IPS DF 19.7 (cell line): ENCODE results near the gene ZGPAT.
"Not testable (repeated sequence)": the region's sequence is repeated elsewhere in the genome, so short reads cannot be mapped to it uniquely, and the experiment has no call there.

ENCODE experiments used
- DNase-seq: peaks from one replicate; pipeline ENCODE4 v3.0.0-alpha.2; 2013; ENCODE audit warnings: low read depth, low spot score

ZGPAT gene

DNA sequence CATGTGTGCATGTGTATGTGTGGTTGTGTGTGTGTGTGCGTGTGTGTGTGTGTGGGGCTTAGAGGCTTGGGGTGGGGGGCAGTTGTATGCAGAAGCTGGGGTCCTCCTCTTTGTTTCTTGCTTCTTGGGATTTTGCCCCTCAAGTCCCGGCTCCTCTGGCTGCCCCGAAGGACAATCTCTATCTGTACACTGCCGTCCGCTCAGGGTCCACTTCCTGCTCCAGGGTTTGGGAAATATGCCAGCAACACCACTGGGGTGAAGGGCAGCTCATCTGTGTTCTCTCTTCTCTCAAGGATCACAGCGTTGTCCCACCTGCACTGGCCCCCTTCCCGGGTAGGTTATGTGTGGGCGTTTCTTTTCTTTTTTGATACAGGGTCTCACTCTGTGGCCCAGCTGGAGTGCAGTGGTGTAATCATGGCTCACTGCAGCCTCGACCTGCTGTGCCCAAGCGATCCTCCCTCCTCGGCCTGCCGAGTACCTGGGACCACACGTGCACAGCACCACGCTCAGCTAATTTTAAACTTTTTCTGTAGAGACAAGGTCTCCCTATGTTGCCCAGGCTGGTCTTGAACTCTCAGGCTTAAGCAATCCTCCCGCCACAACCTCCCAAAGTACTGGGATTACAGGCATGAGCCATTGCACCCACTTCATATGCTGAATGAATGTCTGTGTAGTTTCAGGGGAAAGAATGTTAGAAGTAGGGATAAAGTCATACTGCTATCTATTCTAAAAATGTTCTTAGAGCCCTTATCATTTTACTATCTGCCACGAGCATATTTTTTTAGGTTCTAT is 57.4 kb downstream of the ZGPAT start:
- DNase-seq = no peak

DNA sequence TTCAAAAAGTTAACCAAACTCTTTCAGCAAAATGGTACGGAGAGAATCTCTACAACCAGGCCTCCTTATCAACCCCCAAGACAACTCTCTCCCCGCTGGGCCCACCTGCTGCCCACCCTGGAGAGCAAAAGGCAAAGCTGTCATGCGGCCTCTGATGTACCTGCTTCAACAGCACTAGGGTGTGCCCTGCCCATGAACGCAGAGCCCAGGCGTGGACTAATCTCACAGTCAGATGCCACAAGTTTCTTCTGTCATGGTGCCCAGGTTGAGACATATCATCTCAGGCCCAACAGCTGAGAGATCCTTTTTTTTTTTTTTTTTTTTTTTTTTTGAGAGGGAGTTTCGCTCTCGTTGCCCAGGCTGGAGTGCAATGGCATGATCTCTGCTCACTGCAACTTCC is 58.1 kb downstream of the ZGPAT start:
- DNase-seq = no peak

- DNase-seq = no peak
Measured at GRCh38 chr20:63766695-63767426, 59.0 kb downstream of the ZGPAT start.

DNA sequence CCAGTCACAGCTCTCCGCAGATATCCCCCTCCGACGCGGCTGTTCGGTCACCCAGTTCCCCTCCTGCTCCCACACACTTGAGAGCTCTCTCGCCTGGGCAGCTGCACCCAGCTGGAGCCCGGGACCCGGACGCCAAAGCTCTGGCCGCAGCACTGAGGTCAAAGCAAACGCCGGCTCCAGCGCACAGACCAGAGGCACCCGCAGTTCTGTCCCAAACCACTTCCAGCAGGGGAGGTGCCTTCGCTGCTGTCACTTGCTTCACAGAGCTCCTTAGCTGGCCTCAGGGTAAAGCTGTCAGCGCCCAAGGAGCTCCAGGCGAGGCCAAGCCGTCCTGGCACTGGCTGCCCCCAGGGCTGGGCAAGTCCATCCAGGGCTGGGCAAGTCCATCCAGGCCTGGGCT is 59.6 kb downstream of the ZGPAT start:
- no peak for DNase-seq

- no peak for DNase-seq
Measured at GRCh38 chr20:63767886-63768285, 60.0 kb downstream of the ZGPAT start.

DNA sequence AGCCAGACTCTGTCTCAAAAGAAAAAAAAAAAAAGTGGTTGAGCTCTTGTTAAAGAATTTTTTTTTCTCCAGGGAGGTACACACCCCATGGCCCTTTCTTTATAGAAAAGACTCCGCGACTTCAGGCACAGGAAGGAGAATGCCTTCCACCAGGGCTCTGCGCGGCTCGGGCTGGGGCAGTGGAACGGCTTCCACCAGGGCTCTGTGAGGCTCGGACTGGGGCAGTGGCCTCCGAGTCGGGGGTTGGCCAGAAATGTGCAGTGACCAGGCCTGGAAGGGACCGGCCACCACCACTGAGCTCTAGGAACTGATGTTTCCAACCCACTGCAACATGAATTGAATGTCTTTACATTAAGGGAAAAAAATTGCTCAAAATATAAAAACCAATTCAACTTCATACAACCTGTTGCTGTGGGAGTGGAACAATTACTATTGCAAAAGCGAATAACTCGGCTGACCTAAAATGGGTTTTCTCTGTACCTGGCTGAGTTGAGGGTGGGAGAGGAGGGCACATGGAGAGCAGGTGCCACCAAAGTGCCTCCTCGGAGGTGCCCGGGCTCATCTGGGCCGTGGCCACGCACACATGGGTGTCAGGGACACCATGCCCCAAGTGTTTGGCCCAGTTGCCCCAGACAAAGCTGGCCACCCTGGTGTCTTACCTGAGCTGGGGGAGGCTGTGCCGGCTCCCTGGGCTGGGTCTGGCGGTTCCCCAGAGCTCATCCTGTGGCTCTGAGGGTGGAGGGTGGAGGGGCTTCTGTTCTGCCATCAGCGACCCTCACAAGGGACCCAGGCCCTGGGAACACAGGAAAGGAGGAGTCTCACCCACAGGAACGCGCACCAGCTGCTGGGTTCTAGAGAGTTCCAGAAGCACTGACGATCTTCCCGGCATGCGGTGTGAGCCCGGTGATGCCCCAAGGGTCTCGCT is 61.0 kb downstream of the ZGPAT start:
- DNase-seq = no peak

DNA sequence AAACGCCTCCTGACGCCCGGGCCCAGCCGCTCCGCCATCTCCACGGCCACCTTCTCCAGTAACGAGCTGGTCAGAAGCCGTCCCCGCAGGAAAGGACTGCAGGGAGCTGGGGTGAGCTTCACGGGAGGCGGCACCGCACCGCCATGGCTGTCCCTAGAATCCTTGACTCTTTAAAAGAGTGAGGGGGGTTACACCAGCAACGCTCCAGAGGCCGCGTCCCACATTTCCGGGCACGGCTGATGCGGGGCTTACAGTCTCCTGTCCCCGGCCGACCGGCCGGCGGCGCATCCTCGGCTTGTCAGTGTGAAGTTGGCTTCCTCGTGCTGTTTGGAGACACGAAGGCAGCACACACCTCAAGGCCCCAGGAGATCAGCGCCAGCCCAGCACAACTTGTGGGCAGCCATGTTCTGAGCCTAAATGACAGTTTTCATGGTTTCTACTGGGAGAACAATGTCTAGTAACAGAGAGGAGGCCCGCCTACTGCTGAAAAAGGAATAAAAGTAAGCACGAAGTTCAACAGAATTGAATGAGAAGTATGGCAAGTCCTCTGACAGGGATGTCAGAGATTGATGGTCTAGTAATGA is 62.1 kb downstream of the ZGPAT start:
- no peak for DNase-seq

- DNase-seq = no peak
Measured at GRCh38 chr20:63771046-63771707, 63.3 kb downstream of the ZGPAT start.

GRCh38 chr20:63772781-63773518 is 65.1 kb downstream of the ZGPAT start:
- no peak for DNase-seq

DNA sequence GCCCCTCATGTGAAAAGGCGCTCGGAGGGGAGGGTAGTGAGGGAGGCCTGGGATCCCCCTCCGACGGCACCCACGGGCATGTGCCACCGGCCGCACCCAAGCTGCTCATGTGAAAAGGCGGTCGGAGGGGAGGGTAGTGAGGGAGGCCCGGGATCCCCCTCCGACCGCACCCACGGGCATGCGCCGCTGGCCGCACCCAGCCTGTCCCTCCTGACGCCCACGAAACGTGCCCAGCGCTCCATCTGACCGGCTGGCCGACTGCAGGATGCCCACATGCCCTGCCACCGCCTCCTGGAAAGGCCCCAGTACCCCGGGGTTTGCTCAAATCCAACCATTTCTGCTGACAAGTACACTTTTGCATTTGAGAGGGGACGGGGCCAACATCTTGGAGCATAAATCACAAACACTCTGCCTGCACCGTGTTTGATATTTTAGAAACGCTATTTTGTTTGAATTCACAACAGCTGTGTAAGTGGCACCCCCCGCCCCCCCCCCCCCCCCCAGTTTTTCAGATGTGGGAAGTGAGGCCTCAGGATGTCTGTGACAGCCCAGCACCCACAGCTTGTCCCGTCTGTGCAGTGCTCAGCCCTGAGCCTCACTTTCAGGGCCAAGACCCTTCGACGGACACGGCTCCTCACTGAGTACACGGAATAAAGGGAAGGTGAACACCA is 65.9 kb downstream of the ZGPAT start:
- DNase-seq = no peak

DNA sequence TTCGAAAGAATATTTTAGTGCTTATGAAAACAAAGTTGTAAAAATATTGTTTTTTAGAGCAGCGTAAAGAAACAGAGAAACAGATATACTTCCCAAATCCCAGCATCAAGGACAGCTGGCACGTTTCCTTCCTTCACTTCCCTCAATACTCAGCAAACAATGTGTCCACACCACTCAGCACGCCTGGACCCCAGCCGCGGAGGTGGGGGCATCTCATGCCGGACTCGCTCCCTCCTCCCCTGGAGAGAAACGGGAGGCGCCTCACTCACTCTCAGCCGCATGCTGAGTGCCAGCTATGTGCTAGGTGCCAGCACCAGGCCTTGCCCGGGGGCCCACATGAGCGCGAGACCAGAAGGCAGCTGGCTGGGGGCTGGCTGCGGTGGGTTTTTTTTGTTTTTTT is 66.5 kb downstream of the ZGPAT start:
- no peak for DNase-seq

- no peak for DNase-seq
Measured at GRCh38 chr20:63775096-63775978, 67.5 kb downstream of the ZGPAT start.

- DNase-seq = not testable (repeated sequence)
Measured at GRCh38 chr20:63776875-63777274, 69.0 kb downstream of the ZGPAT start.

DNA sequence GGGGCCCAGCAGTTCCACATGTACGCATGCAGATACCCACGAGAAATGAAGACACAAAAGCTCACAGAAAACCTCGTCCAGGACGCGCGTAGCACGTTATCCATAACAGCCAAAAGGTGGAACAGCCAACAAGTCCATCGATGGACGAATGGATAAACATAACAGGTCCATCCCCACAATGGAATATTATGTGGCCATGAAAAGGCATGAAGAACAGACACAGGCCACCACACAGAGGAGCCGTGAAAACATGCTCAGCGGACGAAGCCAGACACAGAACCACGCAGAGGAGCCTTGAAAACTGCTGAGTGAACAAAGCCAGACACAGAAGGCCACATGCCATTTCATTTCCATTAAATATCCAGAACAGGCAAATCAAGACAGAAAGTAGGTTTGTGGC is 69.8 kb downstream of the ZGPAT start:
- no peak for DNase-seq

DNA sequence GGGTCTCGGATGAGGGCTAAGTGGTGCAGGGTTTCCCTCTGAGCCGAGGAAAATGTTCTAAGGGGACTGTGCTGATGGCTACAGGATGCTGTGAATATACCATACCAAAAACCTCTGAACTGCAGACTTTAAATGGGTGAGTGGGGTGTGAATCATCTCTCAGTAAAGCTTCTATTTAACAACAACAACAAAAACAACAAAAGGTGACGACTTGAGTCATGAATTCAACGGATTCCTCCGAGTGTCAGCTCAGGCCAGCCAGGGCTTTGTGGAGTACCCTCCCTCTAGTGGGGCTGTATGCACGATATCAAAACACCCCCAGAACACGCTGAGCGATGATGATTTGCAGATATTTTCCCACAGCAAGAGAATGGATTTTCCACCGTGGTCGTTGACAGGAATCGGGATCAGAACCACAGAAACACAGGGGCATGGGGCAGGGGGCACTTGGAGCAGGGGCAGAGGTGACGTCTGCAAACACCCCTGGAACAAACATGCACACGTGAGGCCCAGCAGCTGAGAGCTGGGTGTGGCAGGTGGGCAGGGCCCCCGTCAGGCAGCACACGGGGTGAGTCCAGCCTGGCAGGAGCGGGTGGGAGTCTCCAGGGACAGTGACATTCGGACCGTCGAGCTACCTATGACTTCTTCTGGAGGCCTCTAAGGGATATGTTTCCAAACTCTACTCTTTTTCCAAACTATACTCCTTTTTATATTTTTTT is 70.4 kb downstream of the ZGPAT start:
- no peak for DNase-seq

DNA sequence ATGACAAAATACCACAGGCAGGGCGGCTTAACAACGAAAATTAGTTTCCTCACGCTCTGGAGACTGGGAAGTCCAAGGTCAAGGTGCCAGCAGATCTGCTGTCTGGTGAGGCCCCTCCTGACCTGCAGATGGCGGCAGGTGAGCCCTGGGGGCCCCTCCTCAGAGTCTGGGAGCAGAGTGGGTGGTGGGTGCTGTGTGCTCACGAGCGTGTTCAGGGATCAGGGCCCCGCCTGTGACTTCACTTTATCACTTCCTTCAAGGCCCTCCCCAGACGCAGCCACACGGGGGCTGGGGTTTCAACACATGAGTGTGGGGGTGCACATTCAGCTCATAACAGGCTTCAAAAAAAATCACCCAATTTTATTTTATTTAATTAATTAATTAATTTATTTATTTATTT is 71.0 kb downstream of the ZGPAT start:
- no peak for DNase-seq

- DNase-seq = no peak
Measured at GRCh38 chr20:63781181-63781580, 73.3 kb downstream of the ZGPAT start.

- no peak for DNase-seq
Measured at GRCh38 chr20:63782051-63782471, 74.2 kb downstream of the ZGPAT start.
